Type B pancreatic cell (in vitro differentiated cells): Measurements from ENCODE around the gene COL23A1. TPM values are rescaled to one million over a fixed set of nuclear protein-coding genes. Genes with fewer than 3 reads are reported as not detected.

Experiments
- DNase-seq: peaks from one replicate; pipeline ENCODE4 v3.0.0; 2021; ENCODE audit warnings: mixed read lengths; ENCODE audit not compliant: unreplicated experiment; ENCODE audit errors: extremely low spot score
- H3K27ac Mint-ChIP-seq: 2 replicates; pipeline ENCODE4 v1.8.0; 2021; ENCODE audit warnings: mild to moderate bottlenecking, mixed read lengths
- H3K27me3 Mint-ChIP-seq: 2 replicates; pipeline ENCODE4 v1.8.0; 2021; ENCODE audit warnings: mixed read lengths
- H3K36me3 Mint-ChIP-seq: 2 replicates; pipeline ENCODE4 v1.8.0; 2021; ENCODE audit warnings: mixed read lengths
- H3K4me1 Mint-ChIP-seq: one replicate; pipeline ENCODE4 v1.8.0; 2021; ENCODE audit warnings: mixed read lengths; ENCODE audit not compliant: unreplicated experiment
- H3K4me3 Mint-ChIP-seq: 2 replicates; pipeline ENCODE4 v1.8.0; 2021; ENCODE audit warnings: mild to moderate bottlenecking, mixed read lengths
- H3K9me3 Mint-ChIP-seq: 2 replicates; pipeline ENCODE4 v1.8.0; 2021; ENCODE audit warnings: mixed read lengths
- total RNA-seq: library from RNA; stranded (reverse); gene quantifications from 2 replicates; pipeline ENCODE4 v1.2.1, GENCODE V29; 2021; ENCODE audit warnings: low replicate concordance
- TF ChIP-seq, protein P1 (sequence below): fragments of 200-600 bp; sonication (generic); conservative IDR thresholded peaks from 2 replicates; pipeline ENCODE4 v1.5.0; 2021; ENCODE audit warnings: antibody characterized with exemption, mild to moderate bottlenecking

The COL23A1 gene
- total RNA-seq, 1 donor from 2014 or later = 15.5 TPM

DNA sequence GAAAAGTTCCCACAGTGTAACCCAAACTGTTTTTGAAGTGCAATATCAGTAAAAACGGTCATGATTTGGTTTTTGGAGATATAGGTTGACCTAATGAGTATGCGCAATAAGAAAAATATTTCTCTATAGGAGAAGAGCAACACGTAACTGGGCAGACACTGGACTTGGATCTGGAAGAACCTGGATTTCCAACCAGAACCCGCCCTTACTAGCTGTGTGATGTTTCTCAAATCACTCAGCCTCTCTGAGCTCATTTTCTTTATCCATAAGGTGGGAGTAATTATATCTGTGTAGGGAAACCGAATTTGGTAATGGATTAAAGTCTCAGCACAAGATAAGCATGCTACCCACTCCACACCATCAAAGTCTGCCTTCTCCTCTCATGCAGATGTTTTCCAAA lies 169.1 kb downstream of the COL23A1 start:
- Mint-ChIP-seq H3K27me3 (peaks cover 10% of the 10 kb centered on the region), H3K9me3 (no peaks in the 10 kb centered on the region), H3K36me3 (no peaks in the 10 kb centered on the region), H3K27ac (no peak overlapping the region), H3K4me1 (peaks cover 51% of the 10 kb centered on the region), H3K4me3 (no peak overlapping the region)
- TF ChIP-seq, protein P1, sequence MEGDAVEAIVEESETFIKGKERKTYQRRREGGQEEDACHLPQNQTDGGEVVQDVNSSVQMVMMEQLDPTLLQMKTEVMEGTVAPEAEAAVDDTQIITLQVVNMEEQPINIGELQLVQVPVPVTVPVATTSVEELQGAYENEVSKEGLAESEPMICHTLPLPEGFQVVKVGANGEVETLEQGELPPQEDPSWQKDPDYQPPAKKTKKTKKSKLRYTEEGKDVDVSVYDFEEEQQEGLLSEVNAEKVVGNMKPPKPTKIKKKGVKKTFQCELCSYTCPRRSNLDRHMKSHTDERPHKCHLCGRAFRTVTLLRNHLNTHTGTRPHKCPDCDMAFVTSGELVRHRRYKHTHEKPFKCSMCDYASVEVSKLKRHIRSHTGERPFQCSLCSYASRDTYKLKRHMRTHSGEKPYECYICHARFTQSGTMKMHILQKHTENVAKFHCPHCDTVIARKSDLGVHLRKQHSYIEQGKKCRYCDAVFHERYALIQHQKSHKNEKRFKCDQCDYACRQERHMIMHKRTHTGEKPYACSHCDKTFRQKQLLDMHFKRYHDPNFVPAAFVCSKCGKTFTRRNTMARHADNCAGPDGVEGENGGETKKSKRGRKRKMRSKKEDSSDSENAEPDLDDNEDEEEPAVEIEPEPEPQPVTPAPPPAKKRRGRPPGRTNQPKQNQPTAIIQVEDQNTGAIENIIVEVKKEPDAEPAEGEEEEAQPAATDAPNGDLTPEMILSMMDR = no peak
- DNase-seq = no peak

DNA sequence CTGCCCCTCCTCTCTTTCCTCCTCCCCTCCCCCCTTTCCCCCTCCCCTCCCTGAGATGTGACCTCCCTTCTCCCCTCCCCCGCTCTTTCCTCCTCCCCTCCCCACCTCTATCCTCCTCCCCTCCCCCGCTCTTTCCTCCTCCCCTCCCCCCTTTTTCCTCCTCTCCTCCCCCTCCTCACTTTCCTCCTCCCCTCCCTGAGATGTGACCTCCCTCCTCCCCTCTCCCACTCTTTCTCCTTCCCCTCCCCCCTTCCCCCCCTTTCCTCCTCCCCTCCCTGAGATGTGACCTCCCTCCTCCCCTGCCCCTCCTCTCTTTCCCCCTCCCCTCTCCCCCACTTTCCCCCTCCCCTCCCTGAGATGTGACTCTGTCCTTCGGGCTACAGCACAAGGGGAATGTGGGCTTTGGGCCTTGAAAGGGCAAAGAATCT lies 169.8 kb downstream of the COL23A1 start:
- no peak for DNase-seq
- peaks cover 54% of the 10 kb centered on the region for H3K4me1 Mint-ChIP-seq
- no peaks in the 10 kb centered on the region for H3K36me3 Mint-ChIP-seq
- H3K4me3 Mint-ChIP-seq = no peak overlapping the region
- no peaks in the 10 kb centered on the region for H3K9me3 Mint-ChIP-seq
- H3K27me3 Mint-ChIP-seq = peaks cover 10% of the 10 kb centered on the region
- TF ChIP-seq, protein P1 = no peak
- H3K27ac Mint-ChIP-seq = no peak overlapping the region

DNA sequence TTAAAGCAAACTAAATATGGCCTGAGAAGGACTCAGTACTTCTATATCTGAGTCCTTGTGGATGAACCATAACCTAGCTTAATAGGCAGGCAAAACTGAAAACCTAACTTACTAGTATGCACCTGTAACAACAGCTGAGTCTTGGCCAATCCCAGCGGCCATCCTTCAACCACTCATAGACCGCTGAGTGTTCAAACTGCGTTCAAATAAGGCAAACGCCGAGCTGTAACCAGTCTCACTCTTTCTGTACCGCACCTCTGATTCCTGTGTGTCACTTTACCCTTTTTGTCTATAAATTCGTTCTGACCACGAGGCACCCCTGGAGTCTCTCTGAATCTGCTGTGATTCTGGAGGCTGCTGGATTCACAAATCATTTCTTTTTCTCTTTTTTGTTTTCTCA lies 170.5 kb downstream of the COL23A1 start:
- DNase-seq = no peak
- H3K4me3 Mint-ChIP-seq = no peak overlapping the region
- H3K4me1 Mint-ChIP-seq = peaks cover 52% of the 10 kb centered on the region
- H3K27ac Mint-ChIP-seq = no peak overlapping the region
- H3K9me3 Mint-ChIP-seq = no peaks in the 10 kb centered on the region
- no peaks in the 10 kb centered on the region for H3K36me3 Mint-ChIP-seq
- TF ChIP-seq, protein P1 = no peak
- peaks cover 10% of the 10 kb centered on the region for H3K27me3 Mint-ChIP-seq

- Mint-ChIP-seq H3K27ac (no peak overlapping the region), H3K27me3 (peaks cover 10% of the 10 kb centered on the region), H3K4me1 (peaks cover 47% of the 10 kb centered on the region), H3K4me3 (no peak overlapping the region), H3K9me3 (no peaks in the 10 kb centered on the region), H3K36me3 (no peaks in the 10 kb centered on the region)
- TF ChIP-seq, protein P1 = no peak
- no peak for DNase-seq
These were observed 171.0 kb downstream of the COL23A1 start for GRCh38 chr5:178419196-178419595.

- Mint-ChIP-seq H3K4me3 (no peak overlapping the region), H3K27me3 (peaks cover 10% of the 10 kb centered on the region), H3K27ac (no peak overlapping the region), H3K4me1 (peaks cover 52% of the 10 kb centered on the region), H3K36me3 (no peaks in the 10 kb centered on the region), H3K9me3 (no peaks in the 10 kb centered on the region)
- no peak for DNase-seq
- TF ChIP-seq, protein P1 = no peak
These were observed 171.7 kb downstream of the COL23A1 start for GRCh38 chr5:178418471-178419010.

DNA sequence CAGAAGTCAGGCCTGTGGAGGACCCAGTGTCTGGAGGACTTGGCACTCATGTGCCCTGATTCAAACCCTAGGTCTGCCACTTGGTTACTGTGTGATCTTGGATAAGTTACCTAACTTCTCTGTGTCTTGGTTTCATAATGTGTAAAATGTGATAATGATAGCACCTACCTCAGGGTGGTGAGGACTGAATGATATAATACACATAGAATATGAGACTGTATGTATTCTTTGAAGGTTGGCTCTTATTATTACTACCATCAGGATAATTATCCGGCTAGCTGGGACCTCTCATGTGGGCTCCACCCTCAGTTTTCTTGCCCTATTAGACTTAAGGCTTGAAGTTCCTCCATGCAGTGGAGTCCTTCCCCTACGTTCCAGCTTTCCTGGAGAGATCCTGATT lies 172.2 kb downstream of the COL23A1 start:
- no peak for DNase-seq
- H3K36me3 Mint-ChIP-seq = no peaks in the 10 kb centered on the region
- peaks cover 14% of the 10 kb centered on the region for H3K27me3 Mint-ChIP-seq
- no peak overlapping the region for H3K4me3 Mint-ChIP-seq
- no peaks in the 10 kb centered on the region for H3K9me3 Mint-ChIP-seq
- peaks cover 52% of the 10 kb centered on the region for H3K4me1 Mint-ChIP-seq
- H3K27ac Mint-ChIP-seq = no peak overlapping the region
- TF ChIP-seq, protein P1 = no peak
